Activated naive CD8-positive, alpha-beta T cell (primary cell): ENCODE results near the gene TAC3.
"Not testable (repeated sequence)": the region's sequence is repeated elsewhere in the genome, so short reads cannot be mapped to it uniquely, and the experiment has no call there.

Source experiments
- H3K27ac Mint-ChIP-seq: one replicate; pipeline ENCODE4 v1.8.0; 2021; ENCODE audit warnings: mixed read lengths
- H3K27me3 Mint-ChIP-seq: one replicate; pipeline ENCODE4 v1.8.0; 2021; ENCODE audit warnings: mixed read lengths
- H3K36me3 Mint-ChIP-seq: one replicate; pipeline ENCODE4 v1.8.0; 2021; ENCODE audit warnings: mixed read lengths
- H3K4me1 Mint-ChIP-seq: one replicate; pipeline ENCODE4 v1.8.0; 2021; ENCODE audit warnings: low read depth, mixed read lengths
- H3K4me3 Mint-ChIP-seq: one replicate; pipeline ENCODE4 v1.8.0; 2021; ENCODE audit warnings: mild to moderate bottlenecking, mixed read lengths
- H3K9me3 Mint-ChIP-seq: one replicate; pipeline ENCODE4 v1.8.0; 2021; ENCODE audit warnings: low read depth, mixed read lengths

TAC3 gene

GRCh38 chr12:56987551-56988053 is 28.7 kb downstream of the TAC3 start:
- H3K27me3 Mint-ChIP-seq = peaks cover 2% of the 10 kb centered on the region
- no peaks in the 10 kb centered on the region for H3K9me3 Mint-ChIP-seq
- peaks cover 9% of the 10 kb centered on the region for H3K4me1 Mint-ChIP-seq
- H3K27ac Mint-ChIP-seq = no peak overlapping the region
- H3K4me3 Mint-ChIP-seq = no peak overlapping the region
- H3K36me3 Mint-ChIP-seq = no peaks in the 10 kb centered on the region

GRCh38 chr12:56987011-56987410 is 29.3 kb downstream of the TAC3 start:
- no peaks in the 10 kb centered on the region for H3K36me3 Mint-ChIP-seq
- peaks cover 2% of the 10 kb centered on the region for H3K27me3 Mint-ChIP-seq
- H3K9me3 Mint-ChIP-seq = no peaks in the 10 kb centered on the region
- H3K27ac Mint-ChIP-seq = no peak overlapping the region
- H3K4me1 Mint-ChIP-seq = peaks cover 9% of the 10 kb centered on the region
- no peak overlapping the region for H3K4me3 Mint-ChIP-seq

GRCh38 chr12:56985714-56986113 is 30.6 kb downstream of the TAC3 start:
- not testable (repeated sequence) for H3K36me3 Mint-ChIP-seq

GRCh38 chr12:56983386-56983785 is 32.9 kb downstream of the TAC3 start:
- Mint-ChIP-seq H3K27me3 (peaks cover 2% of the 10 kb centered on the region), H3K4me3 (no peak overlapping the region), H3K36me3 (no peaks in the 10 kb centered on the region), H3K27ac (no peak overlapping the region), H3K9me3 (no peaks in the 10 kb centered on the region), H3K4me1 (peaks cover 3% of the 10 kb centered on the region)

More at GRCh38 chr12:56985714-56986113, 30.6 kb downstream of the TAC3 start:
- H3K27me3 Mint-ChIP-seq, H3K4me3 Mint-ChIP-seq, H3K9me3 Mint-ChIP-seq, H3K27ac Mint-ChIP-seq, H3K4me1 Mint-ChIP-seq: not testable (repeated sequence)

- not testable (repeated sequence) for H3K4me3 Mint-ChIP-seq, H3K36me3 Mint-ChIP-seq, H3K27me3 Mint-ChIP-seq, H3K27ac Mint-ChIP-seq, H3K4me1 Mint-ChIP-seq, H3K9me3 Mint-ChIP-seq
Observed at GRCh38 chr12:56982578-56983236, 33.6 kb downstream of the TAC3 start.

- Mint-ChIP-seq H3K4me1 (no peaks in the 10 kb centered on the region), H3K27ac (no peak overlapping the region), H3K9me3 (no peaks in the 10 kb centered on the region), H3K4me3 (no peak overlapping the region), H3K36me3 (no peaks in the 10 kb centered on the region), H3K27me3 (no peaks in the 10 kb centered on the region)
Observed at GRCh38 chr12:56980941-56981530, 35.3 kb downstream of the TAC3 start.

GRCh38 chr12:56980268-56980667 is 36.1 kb downstream of the TAC3 start:
- H3K36me3 Mint-ChIP-seq = no peaks in the 10 kb centered on the region
- H3K27ac Mint-ChIP-seq = no peak overlapping the region
- no peaks in the 10 kb centered on the region for H3K27me3 Mint-ChIP-seq
- H3K4me3 Mint-ChIP-seq = no peak overlapping the region
- H3K4me1 Mint-ChIP-seq = no peaks in the 10 kb centered on the region
- no peaks in the 10 kb centered on the region for H3K9me3 Mint-ChIP-seq

GRCh38 chr12:56979628-56980027 is 36.7 kb downstream of the TAC3 start:
- Mint-ChIP-seq H3K36me3 (no peaks in the 10 kb centered on the region), H3K27ac (no peak overlapping the region), H3K27me3 (no peaks in the 10 kb centered on the region), H3K9me3 (no peaks in the 10 kb centered on the region), H3K4me3 (no peak overlapping the region), H3K4me1 (no peaks in the 10 kb centered on the region)

- Mint-ChIP-seq H3K4me3 (no peak overlapping the region), H3K4me1 (no peaks in the 10 kb centered on the region), H3K36me3 (no peaks in the 10 kb centered on the region), H3K27ac (no peak overlapping the region), H3K27me3 (no peaks in the 10 kb centered on the region), H3K9me3 (no peaks in the 10 kb centered on the region)
Observed at GRCh38 chr12:56978397-56979138, 37.8 kb downstream of the TAC3 start.

GRCh38 chr12:56977361-56977760 is 39.0 kb downstream of the TAC3 start:
- not testable (repeated sequence) for H3K9me3 Mint-ChIP-seq, H3K27ac Mint-ChIP-seq, H3K4me1 Mint-ChIP-seq, H3K4me3 Mint-ChIP-seq, H3K27me3 Mint-ChIP-seq, H3K36me3 Mint-ChIP-seq

- not testable (repeated sequence) for H3K36me3 Mint-ChIP-seq, H3K27me3 Mint-ChIP-seq, H3K4me3 Mint-ChIP-seq, H3K4me1 Mint-ChIP-seq, H3K27ac Mint-ChIP-seq, H3K9me3 Mint-ChIP-seq
Observed at GRCh38 chr12:56974224-56974623, 42.1 kb downstream of the TAC3 start.

- H3K27ac Mint-ChIP-seq, H3K27me3 Mint-ChIP-seq, H3K4me1 Mint-ChIP-seq, H3K4me3 Mint-ChIP-seq, H3K9me3 Mint-ChIP-seq, H3K36me3 Mint-ChIP-seq: not testable (repeated sequence)
Observed at GRCh38 chr12:56968910-56969309, 47.4 kb downstream of the TAC3 start.

- not testable (repeated sequence) for H3K27me3 Mint-ChIP-seq
Observed at GRCh38 chr12:56965997-56966642, 50.2 kb downstream of the TAC3 start.

GRCh38 chr12:56965124-56965523 is 51.2 kb downstream of the TAC3 start:
- H3K9me3 Mint-ChIP-seq, H3K36me3 Mint-ChIP-seq, H3K27me3 Mint-ChIP-seq, H3K4me1 Mint-ChIP-seq, H3K4me3 Mint-ChIP-seq, H3K27ac Mint-ChIP-seq: not testable (repeated sequence)

More at GRCh38 chr12:56965997-56966642, 50.2 kb downstream of the TAC3 start:
- not testable (repeated sequence) for H3K4me1 Mint-ChIP-seq, H3K36me3 Mint-ChIP-seq, H3K9me3 Mint-ChIP-seq, H3K4me3 Mint-ChIP-seq, H3K27ac Mint-ChIP-seq

GRCh38 chr12:56963557-56963956 is 52.8 kb downstream of the TAC3 start:
- not testable (repeated sequence) for H3K9me3 Mint-ChIP-seq, H3K27me3 Mint-ChIP-seq

More at GRCh38 chr12:56963557-56963956, 52.8 kb downstream of the TAC3 start:
- H3K4me1 Mint-ChIP-seq, H3K4me3 Mint-ChIP-seq, H3K27ac Mint-ChIP-seq: not testable (repeated sequence)
- peaks cover 10% of the 10 kb centered on the region for H3K36me3 Mint-ChIP-seq
